ENCODE data around the gene HTRA3. TPM values are rescaled to one million over a fixed set of nuclear protein-coding genes. Genes with fewer than 3 reads are reported as not detected.

The HTRA3 gene
- total and polyA plus RNA-seq, 2 experiments from 2014 or later, result 1.3 to 3.6 TPM

- Histone ChIP-seq H3K79me2 (replicated peaks; ENCODE audit: insufficient read depth) (no peaks in the 10 kb centered on the region), H3K36me3 (ENCODE audit: insufficient read depth) (no peaks in the 10 kb centered on the region), H3K9me2 (ENCODE audit: insufficient read depth) (peaks cover 9% of the 10 kb centered on the region), H3K4me3 (no peak overlapping the region), H4K20me1 (replicated peaks; ENCODE audit: insufficient read depth) (no peaks in the 10 kb centered on the region), H3F3A (replicated peaks; ENCODE audit: low read depth) (no peaks in the 10 kb centered on the region; the same call in 1 of the 2 replicates), H3K4me1 (ENCODE audit: insufficient read depth) (peaks cover 22% of the 10 kb centered on the region), H3K27ac (ENCODE audit: low read depth) (no peak overlapping the region), H2AFZ (no peak overlapping the region), H3K27me3 (ENCODE audit: insufficient read depth) (peaks cover 12% of the 10 kb centered on the region), H3K4me2 (no peak overlapping the region)
- Mint-ChIP-seq H3K9me3 (0 out of 3 replicates have a peak, but pooled peaks cover 2% of the 10 kb centered on the region), H3K27ac (no peak overlapping the region), H3K4me3 (no peak overlapping the region), H3K4me1 (peaks cover 48% of the 10 kb centered on the region), H3K27me3 (ENCODE audit: insufficient read depth, low read depth, poor library complexity) (peaks cover 19% of the 10 kb centered on the region), H3K36me3 (ENCODE audit: low read depth) (peaks cover 2% of the 10 kb centered on the region; the same call in 1 of the 3 replicates)
- ATAC-seq (no peak), DNase-seq (ENCODE audit: low spot score) (no peak)
- TF ChIP-seq ZNF114 (CRISPR knock-in tag; IDR thresholded peaks at IDR 0.05), result no peak
- no peak for TF ChIP-seq CREB1 (CRISPR knock-in tag; IDR thresholded peaks at IDR 0.05; ENCODE audit: low read depth)
- no peak for TF ChIP-seq ZNF462 (CRISPR knock-in tag; IDR thresholded peaks at IDR 0.05)
- TF ChIP-seq CTCF (conservative IDR thresholded peaks at IDR 0.05; ENCODE audit: low read depth in 2 of 2), result no peak
- TF ChIP-seq ZNF331 (CRISPR knock-in tag; IDR thresholded peaks at IDR 0.05; ENCODE audit: low read depth), result no peak
- TF ChIP-seq NANOG (IDR thresholded peaks at IDR 0.05; ENCODE audit: borderline replicate concordance), result no peak
- no peak for TF ChIP-seq ETS1 (IDR thresholded peaks at IDR 0.05)
- no peak for TF ChIP-seq STAT1 (IDR thresholded peaks at IDR 0.05; ENCODE audit: unreplicated experiment)
- TF ChIP-seq POLR2AphosphoS5 (IDR thresholded peaks at IDR 0.05; ENCODE audit: low read depth), result no peak
- TF ChIP-seq REST (IDR thresholded peaks at IDR 0.05; ENCODE audit: unreplicated experiment), result no peak
- TF ChIP-seq JUNB (IDR thresholded peaks at IDR 0.05; ENCODE audit: unreplicated experiment), result no peak
- no peak for TF ChIP-seq EZH2phosphoT487 (IDR thresholded peaks at IDR 0.05; ENCODE audit: unreplicated experiment)
- TF ChIP-seq EZH2 (IDR thresholded peaks at IDR 0.05; ENCODE audit: low read depth, unreplicated experiment), result no peak
Measured at GRCh38 chr4:8353912-8354453, 84.4 kb downstream of the HTRA3 start.
